Mucosa of stomach (tissue), 1 donor: Measurements from ENCODE around the gene CEMIP2.

Experiments used
- H3K27me3 ChIP-seq: one replicate; pipeline ENCODE4 v1.7.0; 2013; ENCODE audit warnings: mild to moderate bottlenecking, low read length; ENCODE audit not compliant: control insufficient read depth, insufficient read depth
- H3K36me3 ChIP-seq: one replicate; pipeline ENCODE4 v1.7.0; 2013; ENCODE audit warnings: low read length; ENCODE audit not compliant: control insufficient read depth, insufficient read depth
- H3K4me1 ChIP-seq: one replicate; pipeline ENCODE4 v1.7.0; 2013; ENCODE audit warnings: mild to moderate bottlenecking, low read length; ENCODE audit not compliant: control insufficient read depth, insufficient read depth
- H3K4me3 ChIP-seq: one replicate; pipeline ENCODE4 v1.7.0; 2013; ENCODE audit warnings: low read length
- H3K9ac ChIP-seq: one replicate; pipeline ENCODE4 v1.7.0; 2013; ENCODE audit warnings: mild to moderate bottlenecking, low read length, moderate library complexity
- H3K9me3 ChIP-seq: one replicate; pipeline ENCODE4 v1.7.0; 2013; ENCODE audit warnings: mild to moderate bottlenecking, low read length, moderate library complexity; ENCODE audit not compliant: control insufficient read depth
- donor health status: Pancreatic carcinoma.

CEMIP2 gene

GRCh38 chr9:71755869-71756268, 12.4 kb downstream of the CEMIP2 start:
- H3K9me3 ChIP-seq, result no peaks in the 10 kb centered on the region
- no peak overlapping the region for H3K4me3 ChIP-seq
- no peak overlapping the region for H3K9ac ChIP-seq
- H3K4me1 ChIP-seq, result peaks cover 28% of the 10 kb centered on the region
- no peaks in the 10 kb centered on the region for H3K36me3 ChIP-seq
- no peaks in the 10 kb centered on the region for H3K27me3 ChIP-seq

GRCh38 chr9:71755230-71755629, 13.1 kb downstream of the CEMIP2 start:
- H3K4me1 ChIP-seq, result peaks cover 21% of the 10 kb centered on the region
- H3K9ac ChIP-seq, result no peak overlapping the region
- H3K27me3 ChIP-seq, result no peaks in the 10 kb centered on the region
- no peaks in the 10 kb centered on the region for H3K36me3 ChIP-seq
- no peak overlapping the region for H3K4me3 ChIP-seq
- no peaks in the 10 kb centered on the region for H3K9me3 ChIP-seq

GRCh38 chr9:71754151-71754550, 14.2 kb downstream of the CEMIP2 start:
- Histone ChIP-seq H3K9me3 (no peaks in the 10 kb centered on the region), H3K4me3 (no peak overlapping the region), H3K27me3 (no peaks in the 10 kb centered on the region), H3K4me1 (peaks cover 15% of the 10 kb centered on the region), H3K36me3 (no peaks in the 10 kb centered on the region), H3K9ac (no peak overlapping the region)

- Histone ChIP-seq H3K9ac (no peak overlapping the region), H3K27me3 (no peaks in the 10 kb centered on the region), H3K4me1 (peaks cover 13% of the 10 kb centered on the region), H3K36me3 (no peaks in the 10 kb centered on the region), H3K4me3 (no peak overlapping the region), H3K9me3 (no peaks in the 10 kb centered on the region)
Measured at GRCh38 chr9:71752928-71753327, 15.4 kb downstream of the CEMIP2 start.

DNA sequence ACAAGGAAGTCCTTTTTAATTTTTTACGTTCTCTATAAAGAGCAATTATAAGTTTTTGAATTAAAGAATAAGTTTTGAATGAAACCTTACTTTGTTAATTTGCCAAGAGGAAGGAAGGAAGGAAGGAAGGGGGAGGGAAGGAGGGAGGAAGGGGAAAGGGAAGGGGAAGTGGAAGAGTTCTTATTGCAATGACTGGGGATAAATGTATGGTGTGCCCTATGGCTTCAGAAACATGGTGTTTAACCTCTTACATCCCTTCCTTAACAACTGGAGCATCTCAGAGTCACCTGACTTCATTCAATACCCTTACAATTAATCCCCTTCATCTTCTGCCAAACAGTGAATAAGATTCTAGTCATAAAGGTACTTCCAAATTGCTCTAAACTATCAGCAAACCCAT, 16.0 kb downstream of the CEMIP2 start:
- no peak overlapping the region for H3K4me3 ChIP-seq
- H3K9ac ChIP-seq, result no peak overlapping the region
- no peaks in the 10 kb centered on the region for H3K27me3 ChIP-seq
- no peaks in the 10 kb centered on the region for H3K36me3 ChIP-seq
- no peaks in the 10 kb centered on the region for H3K9me3 ChIP-seq
- peaks cover 11% of the 10 kb centered on the region for H3K4me1 ChIP-seq

- no peak overlapping the region for H3K4me3 ChIP-seq
- H3K27me3 ChIP-seq, result no peaks in the 10 kb centered on the region
- no peak overlapping the region for H3K9ac ChIP-seq
- no peaks in the 10 kb centered on the region for H3K36me3 ChIP-seq
- H3K4me1 ChIP-seq, result peaks cover 4% of the 10 kb centered on the region
- no peaks in the 10 kb centered on the region for H3K9me3 ChIP-seq
Measured at GRCh38 chr9:71748280-71748743, 20.0 kb downstream of the CEMIP2 start.

- peaks cover 11% of the 10 kb centered on the region for H3K4me1 ChIP-seq
- no peak overlapping the region for H3K9ac ChIP-seq
- no peaks in the 10 kb centered on the region for H3K36me3 ChIP-seq
Measured at GRCh38 chr9:71747576-71747975, 20.7 kb downstream of the CEMIP2 start.

DNA sequence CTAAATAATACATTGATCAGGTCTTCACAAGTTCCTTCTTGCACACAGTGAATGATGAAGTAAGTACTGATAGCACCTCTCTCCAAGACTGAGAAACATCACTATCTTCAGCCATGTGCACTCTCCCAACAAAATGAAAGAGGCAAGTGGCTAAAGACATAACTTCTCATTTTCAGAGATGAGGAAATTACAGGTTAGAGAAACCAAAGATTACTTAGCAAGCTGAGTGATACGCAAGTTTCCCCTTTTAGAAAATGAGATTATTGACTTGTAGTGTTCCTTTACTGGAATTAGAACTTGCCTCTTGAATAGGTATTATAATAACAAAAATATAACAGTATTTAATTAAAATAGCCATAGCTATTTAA, 21.6 kb downstream of the CEMIP2 start:
- H3K9me3 ChIP-seq, result no peaks in the 10 kb centered on the region
- H3K27me3 ChIP-seq, result no peaks in the 10 kb centered on the region
- no peak overlapping the region for H3K4me3 ChIP-seq
- H3K4me1 ChIP-seq, result peaks cover 14% of the 10 kb centered on the region
- H3K9ac ChIP-seq, result no peak overlapping the region
- H3K36me3 ChIP-seq, result no peaks in the 10 kb centered on the region

More at GRCh38 chr9:71747576-71747975, 20.7 kb downstream of the CEMIP2 start:
- Histone ChIP-seq H3K27me3 (no peaks in the 10 kb centered on the region), H3K4me3 (no peak overlapping the region), H3K9me3 (no peaks in the 10 kb centered on the region)

DNA sequence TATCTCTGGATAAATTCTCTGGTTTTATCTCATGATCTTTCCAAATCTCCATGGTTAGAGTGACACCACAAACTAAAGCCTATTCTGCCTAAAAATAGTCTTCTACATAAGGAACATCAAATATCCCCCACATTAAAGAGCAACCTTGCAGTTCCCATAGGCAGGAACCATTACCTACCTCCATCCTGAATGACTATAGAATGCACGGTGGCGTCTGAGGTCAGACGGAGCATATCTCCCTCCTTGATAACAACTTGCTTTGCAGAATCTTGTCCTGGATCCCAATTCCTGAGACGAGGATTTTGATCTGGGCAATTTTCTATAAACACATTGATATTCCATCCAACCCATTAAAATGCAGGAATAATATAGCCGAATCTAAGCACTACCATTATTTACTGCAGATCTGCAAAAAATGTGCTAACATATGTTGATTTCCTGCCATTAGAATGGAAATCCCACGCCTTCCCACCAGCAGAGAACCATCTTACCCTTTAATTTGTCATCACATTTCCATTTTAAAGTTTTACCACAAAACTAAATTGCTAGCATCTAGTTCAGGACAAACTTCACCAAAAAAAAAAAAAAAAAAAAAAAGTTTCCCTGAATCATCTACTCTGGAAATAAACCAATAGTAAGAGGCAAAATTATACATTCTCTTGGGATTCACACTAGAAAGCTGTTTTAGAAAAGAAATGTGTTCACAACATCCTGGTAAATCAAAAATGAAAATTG, 22.1 kb downstream of the CEMIP2 start:
- Histone ChIP-seq H3K9ac (no peak overlapping the region), H3K9me3 (no peaks in the 10 kb centered on the region), H3K36me3 (no peaks in the 10 kb centered on the region), H3K27me3 (no peaks in the 10 kb centered on the region), H3K4me3 (no peak overlapping the region), H3K4me1 (peaks cover 14% of the 10 kb centered on the region)

DNA sequence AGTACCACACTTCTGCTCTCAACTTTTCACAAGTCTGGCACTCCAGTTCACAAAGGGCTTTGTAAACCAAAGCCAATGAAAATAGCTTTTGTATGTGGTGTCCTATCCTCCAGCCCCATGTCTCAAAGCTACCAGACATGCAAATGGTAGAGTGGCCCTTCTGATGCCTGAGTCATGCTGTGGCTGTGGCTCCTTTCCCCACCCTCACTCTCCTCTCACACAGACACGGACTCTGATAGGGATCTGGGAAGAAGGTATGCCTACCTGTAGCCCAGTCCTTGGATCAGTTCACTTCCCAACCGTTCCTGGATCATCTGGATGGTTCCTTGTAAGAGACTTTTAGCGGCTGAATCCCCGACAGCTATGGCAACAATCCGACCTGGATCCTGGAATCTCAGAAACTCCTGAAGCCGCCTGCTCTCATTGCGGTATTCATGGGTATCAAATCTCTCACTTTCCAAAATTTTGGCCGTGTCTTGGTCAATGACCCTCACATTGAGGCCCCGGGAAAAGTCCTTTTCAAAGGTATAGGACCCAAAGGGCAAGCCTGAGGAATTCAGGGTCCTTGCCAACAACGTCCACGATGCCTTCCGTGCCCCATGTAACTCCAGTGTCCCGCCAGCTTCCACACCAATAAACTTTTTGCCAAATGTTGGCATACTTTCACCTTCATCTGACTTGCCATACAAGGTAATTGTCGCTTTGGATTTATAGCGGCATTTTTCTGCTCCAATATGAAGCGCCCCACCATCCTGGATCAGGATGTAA, 23.4 kb downstream of the CEMIP2 start:
- Histone ChIP-seq H3K36me3 (no peaks in the 10 kb centered on the region), H3K4me3 (no peak overlapping the region), H3K9ac (no peak overlapping the region), H3K4me1 (peaks cover 16% of the 10 kb centered on the region), H3K27me3 (no peaks in the 10 kb centered on the region), H3K9me3 (no peaks in the 10 kb centered on the region)

DNA sequence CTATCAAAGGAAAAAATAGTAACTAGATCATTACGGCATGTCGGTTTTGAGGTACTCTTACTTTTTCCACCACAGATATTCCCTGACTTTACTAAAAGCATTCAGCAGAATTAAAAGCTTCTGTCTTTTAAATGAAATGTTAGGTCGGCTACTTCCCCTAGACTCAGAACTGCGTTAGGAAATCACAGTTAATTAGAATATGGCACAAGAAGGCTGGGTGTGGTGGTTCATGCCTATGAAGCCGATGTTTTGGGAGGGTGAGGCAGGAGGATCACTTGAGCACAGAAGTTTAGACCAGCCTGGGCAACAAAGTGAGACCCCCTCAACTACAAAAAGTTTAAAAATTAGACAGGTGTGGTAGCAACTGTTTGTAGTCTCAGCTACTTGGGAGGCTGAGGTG, 24.4 kb downstream of the CEMIP2 start:
- Histone ChIP-seq H3K4me3 (no peak overlapping the region), H3K27me3 (no peaks in the 10 kb centered on the region), H3K4me1 (peaks cover 26% of the 10 kb centered on the region), H3K9me3 (no peaks in the 10 kb centered on the region), H3K36me3 (no peaks in the 10 kb centered on the region), H3K9ac (no peak overlapping the region)

- Histone ChIP-seq H3K4me3 (no peak overlapping the region), H3K4me1 (peaks cover 32% of the 10 kb centered on the region), H3K27me3 (no peaks in the 10 kb centered on the region), H3K36me3 (no peaks in the 10 kb centered on the region), H3K9me3 (no peaks in the 10 kb centered on the region), H3K9ac (no peak overlapping the region)
Measured at GRCh38 chr9:71743217-71743705, 25.1 kb downstream of the CEMIP2 start.
